Smooth muscle cell of the umbilical artery (primary cell): ENCODE results near the gene ZNF75A. TPM values are rescaled to one million over a fixed set of nuclear protein-coding genes. Genes with fewer than 3 reads are reported as not detected.

Experiments
- total RNA-seq: library from RNA; depleted of rRNA; stranded (reverse); fragments of >200 nt; gene quantifications from 2 replicates; pipeline ENCODE4 v1.2.3, GENCODE V29; 2014

ZNF75A gene
- 14.0 and 19.3 TPM in 2 replicates for total RNA-seq

GRCh38 chr16:3305109-3306068, at the start of gene ZNF75A, which contains the start of gene TIGD7:
Gene ZNF75A (plus strand): TSS chr16:3305497. CDS start chr16:3308429, 2,932 bp downstream.
Gene TIGD7 (minus strand): TSS chr16:3305430. CDS start chr16:3300614, 4,816 bp downstream.

GRCh38 chr16:3256146-3256865, 49.0 kb upstream of the ZNF75A start, which contains the start of gene MEFV:
Gene MEFV (minus strand): TSS chr16:3256633. CDS start chr16:3256587, 46 bp downstream.

GRCh38 chr16:3282730-3283542, 22.4 kb upstream of the ZNF75A start, which contains the start of gene ZNF263:
Gene ZNF263 (plus strand): TSS chr16:3283491. CDS start chr16:3283819, 328 bp downstream.

GRCh38 chr16:3355589-3355988, 50.3 kb downstream of the ZNF75A start, which contains the start of gene OR2C1:
Gene OR2C1 (plus strand): TSS chr16:3355889. CDS start chr16:3355941, 52 bp downstream.

Other genes starting within 250 kb of the ZNF75A start
- 12.5 and 23.7 TPM in 2 replicates for gene IL32, start 239.9 kb upstream of the ZNF75A start, total RNA-seq
- not detected in 2 replicates for gene ZSCAN10, start 206.2 kb upstream of the ZNF75A start, total RNA-seq
- gene ZNF205, start 192.9 kb upstream of the ZNF75A start, total RNA-seq, result 12.2 and 14.9 TPM in 2 replicates
- 8.0 and 14.0 TPM in 2 replicates for gene ZNF213, start 170.5 kb upstream of the ZNF75A start, total RNA-seq
- gene OR1F1, start 117.3 kb upstream of the ZNF75A start, total RNA-seq, result not detected in 2 replicates
- gene ZNF200, start 70.3 kb upstream of the ZNF75A start, total RNA-seq, result 8.0 and 10.1 TPM in 2 replicates
- 0.14 TPM in 1 of 2 replicates, not detected in the other for gene MEFV, start 48.9 kb upstream of the ZNF75A start, total RNA-seq
- gene ZNF263, start 22.0 kb upstream of the ZNF75A start, total RNA-seq, result 44.5 and 45.7 TPM in 2 replicates
- gene TIGD7, start 67 bp upstream of the ZNF75A start, total RNA-seq, result 4.0 and 5.3 TPM in 2 replicates
- under 0.01 and 0.14 TPM in 2 replicates for gene OR2C1, start 50.4 kb downstream of the ZNF75A start, total RNA-seq
- 11.9 and 12.6 TPM in 2 replicates for gene ZSCAN32, start 95.5 kb downstream of the ZNF75A start, total RNA-seq
- 3.9 and 4.8 TPM in 2 replicates for gene ZNF174, start 95.7 kb downstream of the ZNF75A start, total RNA-seq
- gene ZNF597, start 138.0 kb downstream of the ZNF75A start, total RNA-seq, result 3.0 and 3.3 TPM in 2 replicates
- 12.5 and 17.5 TPM in 2 replicates for gene NAA60, start 138.2 kb downstream of the ZNF75A start, total RNA-seq
- not detected in 2 replicates for gene C16orf90, start 190.0 kb downstream of the ZNF75A start, total RNA-seq
- 17.2 and 18.7 TPM in 2 replicates for gene CLUAP1, start 195.5 kb downstream of the ZNF75A start, total RNA-seq